ENCODE data around the gene HGF.

Gene HGF

DNA sequence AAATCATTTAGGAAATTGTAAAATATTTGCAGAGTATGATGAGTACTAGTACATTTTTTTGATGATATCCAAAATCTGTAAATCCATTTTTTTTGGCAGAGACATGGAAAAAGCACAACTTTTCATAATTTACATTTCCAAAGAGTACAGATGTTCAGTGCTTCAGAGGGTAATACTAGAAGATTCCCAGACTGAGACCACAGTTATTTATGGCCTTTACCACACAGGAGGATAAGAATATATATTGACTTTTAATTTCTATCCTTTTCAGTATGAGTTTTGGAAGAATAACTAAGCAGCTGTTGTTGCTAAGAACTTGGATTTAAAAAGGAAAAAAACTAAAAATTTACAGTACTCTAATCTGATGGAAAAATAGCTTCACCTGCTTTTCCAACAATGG lies 61.9 kb downstream of the HGF start:
- TF ChIP-seq, protein P1, sequence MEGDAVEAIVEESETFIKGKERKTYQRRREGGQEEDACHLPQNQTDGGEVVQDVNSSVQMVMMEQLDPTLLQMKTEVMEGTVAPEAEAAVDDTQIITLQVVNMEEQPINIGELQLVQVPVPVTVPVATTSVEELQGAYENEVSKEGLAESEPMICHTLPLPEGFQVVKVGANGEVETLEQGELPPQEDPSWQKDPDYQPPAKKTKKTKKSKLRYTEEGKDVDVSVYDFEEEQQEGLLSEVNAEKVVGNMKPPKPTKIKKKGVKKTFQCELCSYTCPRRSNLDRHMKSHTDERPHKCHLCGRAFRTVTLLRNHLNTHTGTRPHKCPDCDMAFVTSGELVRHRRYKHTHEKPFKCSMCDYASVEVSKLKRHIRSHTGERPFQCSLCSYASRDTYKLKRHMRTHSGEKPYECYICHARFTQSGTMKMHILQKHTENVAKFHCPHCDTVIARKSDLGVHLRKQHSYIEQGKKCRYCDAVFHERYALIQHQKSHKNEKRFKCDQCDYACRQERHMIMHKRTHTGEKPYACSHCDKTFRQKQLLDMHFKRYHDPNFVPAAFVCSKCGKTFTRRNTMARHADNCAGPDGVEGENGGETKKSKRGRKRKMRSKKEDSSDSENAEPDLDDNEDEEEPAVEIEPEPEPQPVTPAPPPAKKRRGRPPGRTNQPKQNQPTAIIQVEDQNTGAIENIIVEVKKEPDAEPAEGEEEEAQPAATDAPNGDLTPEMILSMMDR (IDR thresholded peaks at IDR 0.05; ENCODE audit: poor library complexity, severe bottlenecking), result no peak
- Histone ChIP-seq H3K36me3 (ENCODE audit: low read depth) (no peaks in the 10 kb centered on the region), H3K4me1 (ENCODE audit: insufficient read depth, poor library complexity, severe bottlenecking) (no peaks in the 10 kb centered on the region), H3K27ac (ENCODE audit: poor library complexity, severe bottlenecking) (no peak overlapping the region), H3K4me3 (ENCODE audit: severe bottlenecking) (no peak overlapping the region), H3K27me3 (ENCODE audit: insufficient read depth, poor library complexity, severe bottlenecking) (no peaks in the 10 kb centered on the region), H3K9me3 (ENCODE audit: severe bottlenecking) (no peaks in the 10 kb centered on the region)
- DNase-seq (ENCODE audit: low spot score), result no peak
- ATAC-seq (ENCODE audit: low read depth), result no peak

DNA sequence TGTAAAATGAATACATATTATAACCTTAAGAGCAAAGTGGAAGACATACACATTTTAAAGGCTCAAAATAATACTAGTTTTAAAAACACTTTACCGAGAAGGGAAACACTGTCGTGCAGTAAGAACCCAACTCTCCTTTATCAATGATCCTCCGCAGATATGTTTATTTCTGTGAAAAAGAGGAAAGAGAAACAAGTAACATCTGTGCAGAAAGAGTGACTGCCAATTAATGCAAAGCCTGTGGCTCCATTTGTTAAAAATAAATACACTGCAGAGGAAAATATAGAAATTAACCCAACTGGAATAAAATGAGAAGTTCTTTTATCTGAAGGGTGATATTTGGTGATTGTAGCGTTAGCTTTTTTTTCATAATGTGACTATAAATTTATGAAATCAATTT lies 62.7 kb downstream of the HGF start:
- Histone ChIP-seq H3K4me3 (ENCODE audit: severe bottlenecking) (no peak overlapping the region), H3K36me3 (ENCODE audit: low read depth) (no peaks in the 10 kb centered on the region), H3K27me3 (ENCODE audit: insufficient read depth, poor library complexity, severe bottlenecking) (no peaks in the 10 kb centered on the region), H3K4me1 (ENCODE audit: insufficient read depth, poor library complexity, severe bottlenecking) (no peaks in the 10 kb centered on the region), H3K27ac (ENCODE audit: poor library complexity, severe bottlenecking) (no peak overlapping the region), H3K9me3 (ENCODE audit: severe bottlenecking) (no peaks in the 10 kb centered on the region)
- ATAC-seq (ENCODE audit: low read depth), result no peak
- DNase-seq (ENCODE audit: low spot score), result no peak
- TF ChIP-seq, protein P1 (IDR thresholded peaks at IDR 0.05; ENCODE audit: poor library complexity, severe bottlenecking), result no peak

DNA sequence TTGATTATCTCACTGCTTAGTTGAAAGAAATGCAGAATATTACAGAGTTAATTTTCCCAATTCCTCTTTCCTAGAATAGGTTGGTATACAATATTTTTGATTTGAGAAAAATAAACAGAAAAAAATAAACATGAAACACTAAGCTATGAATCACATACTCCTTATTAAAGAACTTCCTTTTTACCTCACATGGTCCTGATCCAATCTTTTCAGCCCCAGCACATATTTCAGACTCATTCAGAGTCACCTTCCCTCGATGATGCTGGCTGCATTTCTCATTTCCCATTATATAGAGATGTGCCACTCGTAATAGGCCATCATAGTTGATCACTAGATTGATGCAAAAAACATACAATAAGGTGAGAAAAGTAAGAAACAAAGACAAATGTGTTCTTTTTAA lies 64.6 kb downstream of the HGF start:
- TF ChIP-seq, protein P1 (IDR thresholded peaks at IDR 0.05; ENCODE audit: poor library complexity, severe bottlenecking), result no peak
- no peaks in the 10 kb centered on the region for H3K9me3 ChIP-seq (ENCODE audit: severe bottlenecking)
- H3K27me3 ChIP-seq (ENCODE audit: insufficient read depth, poor library complexity, severe bottlenecking), result no peaks in the 10 kb centered on the region
- H3K4me3 ChIP-seq (ENCODE audit: severe bottlenecking), result no peak overlapping the region
- no peaks in the 10 kb centered on the region for H3K36me3 ChIP-seq (ENCODE audit: low read depth)
- DNase-seq (ENCODE audit: low spot score) (no peak), ATAC-seq (ENCODE audit: low read depth) (no peak)
- H3K27ac ChIP-seq (ENCODE audit: poor library complexity, severe bottlenecking), result no peak overlapping the region
- H3K4me1 ChIP-seq (ENCODE audit: insufficient read depth, poor library complexity, severe bottlenecking), result no peaks in the 10 kb centered on the region

DNA sequence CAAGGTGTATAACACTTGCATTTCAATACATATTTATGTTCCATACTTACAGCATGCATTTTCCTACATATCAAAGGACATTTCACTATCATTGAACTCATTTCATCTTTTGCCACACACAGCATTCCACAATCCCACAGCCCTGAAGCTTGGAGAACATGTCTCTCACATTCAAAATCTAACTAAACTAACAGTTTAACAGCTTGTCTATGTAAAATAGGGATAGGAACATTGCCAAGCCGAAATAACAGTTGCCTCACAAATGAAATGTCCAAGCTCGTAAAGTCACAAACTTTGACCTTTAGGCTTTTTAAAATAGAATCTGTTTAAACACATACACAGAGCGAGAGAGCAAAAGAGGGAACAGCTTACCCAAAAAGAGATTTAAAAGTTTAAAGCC lies 65.3 kb downstream of the HGF start:
- no peak for DNase-seq (ENCODE audit: low spot score)
- ATAC-seq (ENCODE audit: low read depth), result no peak
- Histone ChIP-seq H3K27ac (ENCODE audit: poor library complexity, severe bottlenecking) (no peak overlapping the region), H3K4me3 (ENCODE audit: severe bottlenecking) (no peak overlapping the region), H3K36me3 (ENCODE audit: low read depth) (no peaks in the 10 kb centered on the region), H3K4me1 (ENCODE audit: insufficient read depth, poor library complexity, severe bottlenecking) (no peaks in the 10 kb centered on the region), H3K27me3 (ENCODE audit: insufficient read depth, poor library complexity, severe bottlenecking) (no peaks in the 10 kb centered on the region), H3K9me3 (ENCODE audit: severe bottlenecking) (no peaks in the 10 kb centered on the region)
- TF ChIP-seq, protein P1 (IDR thresholded peaks at IDR 0.05; ENCODE audit: poor library complexity, severe bottlenecking), result no peak

DNA sequence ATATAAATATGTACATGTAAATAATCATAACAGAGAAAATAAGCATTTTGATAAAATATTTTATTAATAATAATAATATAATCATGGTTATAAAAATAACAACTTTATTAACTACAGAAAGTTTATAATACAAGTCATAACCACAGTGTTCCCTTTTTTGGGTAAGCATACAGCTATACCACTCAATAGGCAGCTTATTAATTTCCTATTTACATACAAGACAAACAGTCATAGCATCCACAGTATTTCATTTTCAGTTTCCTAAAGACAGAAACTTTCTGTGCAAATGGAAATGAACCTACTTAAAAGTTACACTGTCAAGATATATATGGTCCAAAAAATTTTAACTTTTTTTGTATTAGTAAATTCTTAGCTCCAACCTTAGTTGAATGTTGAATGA lies 70.9 kb downstream of the HGF start:
- H3K9me3 ChIP-seq (ENCODE audit: severe bottlenecking), result no peaks in the 10 kb centered on the region
- no peaks in the 10 kb centered on the region for H3K4me1 ChIP-seq (ENCODE audit: insufficient read depth, poor library complexity, severe bottlenecking)
- no peak overlapping the region for H3K27ac ChIP-seq (ENCODE audit: poor library complexity, severe bottlenecking)
- H3K4me3 ChIP-seq (ENCODE audit: severe bottlenecking), result no peak overlapping the region
- H3K36me3 ChIP-seq (ENCODE audit: low read depth), result no peaks in the 10 kb centered on the region
- ATAC-seq (ENCODE audit: low read depth), result no peak
- no peaks in the 10 kb centered on the region for H3K27me3 ChIP-seq (ENCODE audit: insufficient read depth, poor library complexity, severe bottlenecking)
- DNase-seq (ENCODE audit: low spot score), result no peak
- TF ChIP-seq, protein P1 (IDR thresholded peaks at IDR 0.05; ENCODE audit: poor library complexity, severe bottlenecking), result no peak
